GM12878 (cell line): ENCODE measurements around the gene IL10RA. TPM values are rescaled to one million over a fixed set of nuclear protein-coding genes. Genes with fewer than 3 reads are reported as not detected.

Experiments used
- ATF2 ChIP-seq: IDR thresholded peaks from 2 replicates; pipeline ENCODE4 v1.6.1; 2012; ENCODE audit warnings: low read length, inconsistent platforms
- ATF7 ChIP-seq: fragments of 450-650 bp; IDR thresholded peaks from 2 replicates; pipeline ENCODE4 v1.6.1; 2016; ENCODE audit warnings: low read depth, mild to moderate bottlenecking
- BACH1 ChIP-seq: fragments of 450-650 bp; IDR thresholded peaks from 2 replicates; pipeline ENCODE4 v1.6.1; 2017; ENCODE audit warnings: mild to moderate bottlenecking, borderline replicate concordance
- BHLHE40 ChIP-seq, 2 experiments: fragments of 450-650 bp in 1 of 2; IDR thresholded peaks; 2 replicates each; pipeline ENCODE4 v1.6.1; 2011 to 2017; ENCODE audit warnings: low read depth in 2 of 2, borderline replicate concordance in 1 of 2, improper control_type of control experiment in 1 of 2, low read length in 1 of 2, mild to moderate bottlenecking in 1 of 2
- CHD4 ChIP-seq: fragments of 200-600 bp; sonication (generic); IDR thresholded peaks from 2 replicates; pipeline ENCODE4 v1.6.1; 2016; ENCODE audit warnings: mild to moderate bottlenecking
- CREB1 ChIP-seq: IDR thresholded peaks from 2 replicates; pipeline ENCODE4 v1.6.1; 2012; ENCODE audit warnings: low read depth, mild to moderate bottlenecking, inconsistent platforms
- EED ChIP-seq: sonication (generic); IDR thresholded peaks from 2 replicates; pipeline ENCODE4 v1.6.1; 2016; ENCODE audit warnings: antibody characterized with exemption, low read depth
- FOS ChIP-seq: IDR thresholded peaks from 3 replicates; pipeline ENCODE4 v1.6.1; 2011; ENCODE audit warnings: borderline replicate concordance; ENCODE audit not compliant: insufficient read length; ENCODE audit errors: extremely low read depth
- MTA3 ChIP-seq: IDR thresholded peaks from 2 replicates; pipeline ENCODE4 v1.6.1; 2012; ENCODE audit warnings: low read length, inconsistent platforms, borderline replicate concordance
- NBN ChIP-seq: fragments of 450-650 bp; IDR thresholded peaks from 2 replicates; pipeline ENCODE4 v1.6.1; 2016
- NFYA ChIP-seq: IDR thresholded peaks from 2 replicates; pipeline ENCODE4 v1.6.1; 2011; ENCODE audit warnings: low read depth, mild to moderate bottlenecking, low read length, improper control_type of control experiment, borderline replicate concordance
- NR2C1 ChIP-seq: fragments of 450-650 bp; IDR thresholded peaks from 2 replicates; pipeline ENCODE4 v1.6.1; 2017; ENCODE audit warnings: antibody characterized with exemption, mild to moderate bottlenecking, moderate library complexity
- NR2C2 ChIP-seq: IDR thresholded peaks from 2 replicates; pipeline ENCODE4 v1.6.1; 2011; ENCODE audit warnings: borderline replicate concordance, low read depth; ENCODE audit not compliant: control insufficient read depth, insufficient read length
- NRF1 ChIP-seq: conservative IDR thresholded peaks from 2 replicates; pipeline ENCODE4 v1.6.1; 2011; ENCODE audit warnings: mild to moderate bottlenecking, low read depth, low read length, improper control_type of control experiment
- PAX5 ChIP-seq: IDR thresholded peaks from 2 replicates; pipeline ENCODE4 v1.6.1; 2011; ENCODE audit warnings: low read depth, low read length, borderline replicate concordance
- POLR2A ChIP-seq: IDR thresholded peaks from 2 replicates; pipeline ENCODE4 v1.6.1; 2011; ENCODE audit warnings: low read depth, mild to moderate bottlenecking, low read length
- RAD51 ChIP-seq: fragments of 450-650 bp; IDR thresholded peaks from 2 replicates; pipeline ENCODE4 v1.6.1; 2016; ENCODE audit warnings: moderate library complexity, mild to moderate bottlenecking, inconsistent platforms
- RELB ChIP-seq: fragments of 450-650 bp; IDR thresholded peaks from 2 replicates; pipeline ENCODE4 v1.6.1; 2017; ENCODE audit warnings: low read depth, mild to moderate bottlenecking, moderate library complexity
- RUNX3 ChIP-seq: IDR thresholded peaks from 2 replicates; pipeline ENCODE4 v1.6.1; 2012; ENCODE audit warnings: low read length, inconsistent platforms
- SUPT20H ChIP-seq: IDR thresholded peaks from 2 replicates; pipeline ENCODE4 v1.6.1; 2011; ENCODE audit warnings: low read depth, mild to moderate bottlenecking, low read length, moderate library complexity, borderline replicate concordance; ENCODE audit not compliant: control insufficient read depth
- TCF3 ChIP-seq: IDR thresholded peaks from 2 replicates; pipeline ENCODE4 v1.6.1; 2012; ENCODE audit warnings: low read depth, mild to moderate bottlenecking, low read length, borderline replicate concordance; ENCODE audit not compliant: insufficient read depth
- ZNF592 ChIP-seq: fragments of 450-650 bp; IDR thresholded peaks from 2 replicates; pipeline ENCODE4 v1.6.1; 2017; ENCODE audit warnings: mild to moderate bottlenecking, moderate library complexity
- ZSCAN29 ChIP-seq: fragments of 450-650 bp; IDR thresholded peaks from 2 replicates; pipeline ENCODE4 v1.6.1; 2017; ENCODE audit warnings: mild to moderate bottlenecking, moderate library complexity
- polyA plus RNA-seq, 11 experiments: library from polyadenylated mRNA; depleted of rRNA in 4 of 11; unstranded in 6 of 11; stranded (reverse) in 5 of 11; fragments of >200 nt; fragmentation: Nextera tagmentation in 4 of 11; fragmentation: Illumina TruSeq in 1 of 11; extraction: Ambion mirVana in 4 of 11; extraction: Trizol in 1 of 11; gene quantifications; 1 replicate in 1 of 11; 2 replicates in 10 of 11; pipeline versions ENCODE4 v1.2.1 to v1.2.3, GENCODE V29; 2011 to 2016; ENCODE audit warnings: inconsistent platforms in 2 of 11, missing spikeins in 2 of 11, low read depth in 1 of 11
- total RNA-seq, 4 experiments: library from RNA; depleted of rRNA in 3 of 4; stranded (reverse); fragments of >200 nt in 3 of 4; fragmentation: Illumina TruSeq in 1 of 4; extraction: Trizol in 1 of 4; gene quantifications; 2 replicates each; pipeline versions ENCODE4 v1.2.1 to v1.2.3, GENCODE V29; 2013 to 2021

Gene IL10RA
- total and polyA plus RNA-seq, 10 of the 15 experiments (the other 5 are each of a cell fraction or from before 2014, with no cell fraction given) = 0.77 to 45.9 (median 9.6) TPM

GRCh38 chr11:117986981-117987574 lies 884 bp downstream of the IL10RA start (continued):
- TF ChIP-seq ZNF592 (no peak), PAX5 (peak; percentile 62; the same call in 1 of the 2 replicates), NBN (0 out of 2 replicates have a peak, but pooled peaks have one; percentile 46), ATF2 (peak; percentile 60), RELB (0 out of 2 replicates have a peak, but pooled peaks have one; percentile 65), NRF1 (no peak), BHLHE40 (IDR thresholded peaks at IDR 0.05; ENCODE audit: borderline replicate concordance in 1 of 2, low read depth in 2 of 2, low read length in 1 of 2) (peak; percentile 97 to 99), RAD51 (peak; percentile 90), FOS (no peak), SUPT20H (no peak), CREB1 (peak; percentile 77), RUNX3 (peak; percentile 94), CHD4 (no peak), ATF7 (peak; percentile 59; the same call in 1 of the 2 replicates), ZSCAN29 (no peak), TCF3 (no peak), EED (peak; percentile 49), NR2C1 (no peak), POLR2A (no peak), MTA3 (peak; percentile 45; the same call in 1 of the 2 replicates), NR2C2 (no peak), NFYA (no peak), BACH1 (peak; percentile 45)
